NCI-H1048 (cell line): ENCODE data around the gene IMPA2.
"Not testable (repeated sequence)": the region's sequence is repeated elsewhere in the genome, so short reads cannot be mapped to it uniquely, and the experiment has no call there.

Experiments
- DNase-seq: peaks from one replicate; lab custom pipeline; 2025; lab: John Stamatoyannopoulos, UW

IMPA2 gene

DNA sequence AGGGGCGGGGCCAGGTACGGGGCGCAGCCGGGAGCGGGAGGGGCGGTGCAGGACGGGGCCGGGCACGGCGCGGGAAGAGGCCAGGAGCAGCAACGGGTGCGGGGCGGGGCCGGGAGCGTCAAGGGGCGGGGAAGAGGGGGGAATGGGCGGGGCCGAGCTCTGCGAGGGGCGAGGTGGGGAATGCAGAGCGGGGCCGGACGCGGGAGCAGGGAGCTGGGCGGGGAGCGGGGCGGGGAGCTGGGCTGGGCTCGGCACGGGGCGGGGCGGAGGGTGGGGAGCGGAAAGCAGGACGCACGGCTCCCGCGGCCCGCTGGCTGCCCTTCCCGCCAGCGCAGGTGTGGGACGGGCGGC lies at the start of gene IMPA2:
Gene IMPA2, plus strand, starts transcription at position 316 of the 351 bp plus-strand sequence. CDS start 163 bp downstream, outside the sequence.
- peak; percentile 97 for DNase-seq

DNA sequence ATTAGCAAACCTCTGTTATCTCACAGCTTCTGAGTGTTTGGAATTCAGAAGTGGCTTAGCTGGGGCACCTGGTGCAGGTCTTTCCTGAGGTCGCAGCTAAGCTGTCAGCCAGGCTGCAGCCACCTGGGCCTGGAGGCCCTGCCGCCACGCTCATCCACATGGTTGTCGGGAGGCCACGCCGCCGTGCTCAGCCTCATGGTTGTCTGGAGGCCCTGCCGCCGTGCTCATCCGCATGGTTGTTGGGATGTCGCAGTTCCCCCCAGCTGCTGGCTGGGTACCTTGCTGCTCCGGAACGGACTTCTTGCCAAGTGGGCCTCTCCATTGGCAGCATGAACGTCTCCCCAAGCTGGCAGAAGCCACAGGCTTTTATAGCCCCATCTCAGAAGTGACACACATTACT lies 48.9 kb upstream of the IMPA2 start:
- DNase-seq, result no peak

DNA sequence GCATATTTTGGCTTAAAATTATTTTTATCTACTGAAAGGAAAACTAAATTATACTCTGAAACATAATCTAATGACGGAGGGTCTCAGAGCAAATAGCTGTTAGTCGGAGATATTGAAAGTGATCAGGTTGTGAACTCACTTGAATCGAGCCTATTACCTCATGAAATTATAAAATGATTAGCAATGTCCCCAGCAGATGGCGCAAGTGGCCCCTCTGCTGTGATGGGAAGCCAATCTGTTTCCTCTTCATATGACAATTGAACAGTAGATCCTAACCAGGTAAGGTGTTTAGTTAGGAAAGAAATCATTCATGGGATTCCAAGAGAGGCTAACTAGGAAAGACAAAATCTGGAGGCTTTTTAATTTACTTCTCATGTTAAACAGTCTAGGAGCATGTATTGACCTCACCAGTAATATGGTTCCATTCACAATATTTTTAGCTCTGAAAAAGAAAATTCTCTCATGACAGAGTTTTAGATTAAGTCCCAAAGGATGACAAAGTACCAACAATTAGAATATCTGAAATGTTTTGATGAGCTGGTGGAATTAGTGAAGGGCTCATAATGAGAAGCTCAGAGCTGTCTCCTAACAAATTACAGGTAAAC lies 43.3 kb upstream of the IMPA2 start:
- no peak for DNase-seq

DNA sequence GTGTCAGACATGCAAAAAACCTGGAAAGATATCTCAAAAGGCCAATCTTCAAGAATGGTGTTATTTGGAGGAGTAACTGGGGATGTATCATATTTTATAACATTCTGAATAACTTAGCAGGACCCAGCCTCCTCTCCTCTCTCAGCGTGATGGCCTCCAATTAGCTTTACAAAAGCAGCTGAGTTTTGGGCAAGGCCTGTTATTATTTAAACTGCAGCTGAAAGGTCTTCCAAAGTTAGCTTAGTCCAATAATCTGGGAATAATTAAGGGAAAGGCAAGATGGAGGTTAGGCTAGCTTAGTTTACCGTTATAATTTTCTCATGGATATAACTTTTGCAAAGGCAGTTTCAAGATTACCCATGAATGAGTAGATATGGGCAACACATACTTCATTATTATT lies 40.4 kb upstream of the IMPA2 start:
- DNase-seq, result no peak

DNA sequence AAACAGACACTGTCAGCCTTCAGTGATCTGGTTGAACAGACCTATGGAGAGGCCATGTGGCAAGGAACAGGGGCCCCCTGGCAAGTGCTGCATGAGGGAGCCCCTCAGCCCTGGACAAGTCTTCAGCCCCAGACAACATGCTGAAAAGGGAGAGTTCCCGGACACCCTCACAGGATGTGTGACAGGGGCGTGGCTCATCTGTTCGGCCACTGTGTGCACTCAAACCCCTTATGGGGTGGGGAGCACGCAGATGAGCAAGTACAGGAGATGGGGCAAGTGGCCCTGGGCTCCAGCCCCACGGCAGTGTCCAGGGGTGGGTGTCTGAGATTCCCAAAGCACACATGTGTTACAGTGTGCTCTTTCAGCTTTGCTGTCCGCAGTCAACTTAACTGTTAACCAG lies 37.8 kb upstream of the IMPA2 start:
- DNase-seq, result no peak

DNA sequence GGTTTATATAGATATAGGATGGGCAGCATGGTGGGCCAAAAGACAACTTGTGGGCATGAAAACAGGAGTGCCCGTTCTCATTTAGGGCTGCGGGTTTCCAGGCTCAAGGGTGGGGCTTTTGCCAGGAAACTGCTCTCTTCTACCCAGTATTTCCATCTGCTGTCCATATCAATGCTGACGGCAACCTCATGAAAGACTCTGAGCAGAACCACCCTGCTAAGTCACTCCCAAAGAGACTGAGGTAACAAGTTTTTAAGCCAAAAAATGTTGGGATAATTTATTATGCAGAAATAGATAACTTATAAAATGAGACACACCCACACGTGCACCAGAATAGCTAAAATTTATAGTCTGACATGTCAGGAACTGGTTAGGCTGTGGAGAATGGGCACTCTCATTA lies 37.1 kb upstream of the IMPA2 start:
- DNase-seq, result no peak

DNA sequence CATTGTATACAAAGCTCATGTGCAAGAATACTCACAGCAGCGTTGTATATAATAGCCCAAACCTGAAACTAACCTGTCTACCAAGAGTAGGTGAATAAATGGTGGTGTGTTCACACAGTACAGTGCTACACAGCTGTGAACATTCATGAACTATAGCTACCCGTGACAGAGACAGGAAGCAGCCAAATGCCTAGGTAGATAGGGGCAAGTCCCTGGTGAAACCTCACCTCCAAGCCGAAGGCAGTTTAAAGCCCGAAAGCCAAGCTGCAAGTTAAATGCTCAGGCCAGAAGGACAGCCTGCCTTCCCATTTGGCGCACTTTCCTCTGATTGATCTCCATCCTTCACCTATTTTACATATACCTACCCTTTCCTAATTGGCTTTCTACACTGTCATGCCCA lies 36.5 kb upstream of the IMPA2 start:
- no peak for DNase-seq

DNA sequence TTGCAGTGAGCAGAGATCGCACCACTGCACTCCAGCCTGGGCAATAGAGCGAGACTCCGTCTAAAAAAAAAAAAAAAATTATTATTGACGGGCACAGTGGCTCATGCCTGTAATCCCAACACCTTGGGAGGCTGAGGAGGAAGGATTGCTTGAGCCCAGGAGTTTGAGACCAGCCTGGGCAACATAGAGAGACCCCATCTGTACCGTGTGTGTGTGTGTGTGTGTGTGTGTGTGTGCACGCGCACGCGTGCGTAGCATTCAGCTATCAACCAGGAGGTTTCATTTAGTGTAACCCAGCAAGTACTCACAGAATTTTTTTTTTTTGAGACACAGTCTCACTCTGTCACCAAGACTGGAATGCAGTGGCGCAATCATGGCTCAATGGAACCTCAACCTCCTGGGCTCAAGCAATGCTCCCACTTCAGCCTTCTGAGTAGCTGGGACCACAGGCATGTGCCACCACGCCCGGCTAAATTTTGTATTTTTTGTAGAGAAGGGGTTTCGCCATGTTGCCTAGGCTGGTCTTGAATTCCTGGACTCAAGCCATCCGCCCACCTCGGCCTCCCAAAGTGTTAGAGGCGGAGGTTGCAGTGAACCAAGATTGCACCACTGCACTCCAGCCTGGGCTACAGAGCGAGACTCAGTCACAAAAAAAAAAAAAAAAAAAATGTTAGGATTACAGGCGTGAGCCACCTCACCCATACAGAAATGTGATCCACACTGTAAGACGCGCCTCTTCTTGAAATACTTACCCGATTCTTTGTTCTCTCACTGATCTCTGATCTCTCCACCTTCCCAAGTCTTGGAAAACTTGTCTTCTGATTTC lies 35.3 kb upstream of the IMPA2 start:
- DNase-seq, result not testable (repeated sequence)

DNA sequence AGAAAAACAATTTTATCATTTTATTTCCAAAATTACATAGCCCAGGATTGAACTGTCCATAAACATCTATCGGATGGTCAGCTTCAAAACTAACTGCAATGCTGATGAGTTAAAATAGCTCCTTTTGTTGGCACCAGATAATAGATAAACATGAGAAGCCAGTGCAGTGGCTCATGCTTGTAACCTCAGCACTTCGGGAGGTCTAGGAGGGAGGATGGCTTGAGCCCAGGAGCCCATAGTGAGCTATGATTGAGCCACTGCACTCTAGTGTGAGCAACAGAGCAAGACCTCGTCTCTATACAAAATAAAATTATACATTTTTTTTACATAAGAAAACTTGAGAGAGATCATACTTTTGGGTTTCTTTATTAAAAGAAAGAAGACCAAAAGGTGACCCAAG lies 34.6 kb upstream of the IMPA2 start:
- DNase-seq, result no peak

DNA sequence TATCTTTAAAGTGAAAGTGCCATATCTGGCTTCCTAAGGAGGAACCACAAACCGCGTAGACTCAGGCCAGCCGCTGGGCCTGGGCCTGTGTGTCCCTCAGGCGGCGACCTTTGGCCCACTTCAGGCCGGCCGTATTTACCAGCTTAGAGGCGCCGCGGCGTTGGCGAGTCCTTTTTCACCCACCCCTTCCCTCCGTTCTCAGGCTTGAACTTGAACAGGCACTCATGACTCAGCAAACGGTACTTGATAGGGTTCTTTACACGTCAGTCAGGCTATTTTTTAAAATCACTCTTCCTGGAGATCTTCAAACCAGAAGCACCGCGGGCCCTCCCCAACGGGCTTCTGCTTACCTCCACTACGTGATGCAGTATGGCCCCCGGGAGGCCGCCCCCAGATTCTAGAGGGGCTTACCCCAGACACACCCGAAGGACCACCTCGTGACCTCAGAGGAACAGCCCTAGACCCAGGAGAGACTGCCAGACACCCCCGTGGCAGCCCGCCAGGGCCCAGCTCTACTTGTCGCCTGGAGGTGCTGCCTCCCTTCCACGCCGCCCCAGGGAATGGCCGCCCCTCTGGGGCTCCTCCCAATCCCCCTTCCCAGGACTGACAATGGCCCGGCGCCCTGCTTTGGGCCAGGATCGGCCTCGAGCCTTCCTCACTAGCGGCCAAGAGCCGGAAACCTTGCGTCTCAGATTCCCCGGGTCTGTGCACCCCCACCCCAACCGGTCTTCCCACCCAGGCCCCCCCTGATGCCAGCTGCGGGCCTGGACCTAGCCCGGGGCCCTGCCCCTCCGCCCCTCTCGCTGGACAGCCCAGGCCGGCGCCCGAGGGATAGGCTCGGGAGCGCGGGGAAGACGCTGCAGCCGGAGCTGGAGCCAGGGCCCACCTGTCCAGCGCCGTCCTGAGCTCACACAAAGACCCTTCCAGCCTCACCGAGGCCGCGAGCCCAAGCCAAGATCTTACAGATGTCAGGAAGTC lies 33.8 kb upstream of the IMPA2 start:
- no peak for DNase-seq

DNA sequence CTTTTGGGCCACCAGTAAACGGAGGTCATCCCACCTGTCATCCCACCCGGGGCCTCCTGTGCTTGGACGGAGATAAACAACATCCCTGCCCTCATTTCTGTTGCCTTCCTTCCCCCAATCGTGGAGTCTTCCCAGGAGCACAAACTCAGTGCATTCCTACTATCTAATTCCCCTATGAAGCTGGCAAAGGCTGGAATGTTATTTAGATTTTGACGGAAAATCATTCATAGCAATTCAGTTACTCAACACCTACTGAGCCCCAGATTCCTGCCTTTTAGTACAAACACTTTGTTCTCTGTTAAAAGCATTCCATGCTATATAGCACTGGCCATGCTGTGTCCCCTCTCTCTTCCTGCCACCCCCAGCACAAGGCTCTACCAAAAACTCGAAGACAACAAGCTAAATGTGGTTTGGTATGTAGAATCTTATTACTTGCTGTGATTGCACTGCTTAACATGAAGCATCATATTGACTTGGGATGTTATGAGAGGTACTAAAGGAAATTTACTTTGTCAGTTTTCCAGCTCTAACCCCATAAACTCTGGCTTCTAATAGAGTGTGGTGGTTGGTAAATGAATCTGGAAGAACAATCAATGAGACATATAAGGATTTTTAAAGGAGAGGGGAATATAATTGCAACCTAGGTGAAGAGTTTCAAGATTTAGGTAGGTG lies 32.3 kb upstream of the IMPA2 start:
- DNase-seq, result no peak

DNA sequence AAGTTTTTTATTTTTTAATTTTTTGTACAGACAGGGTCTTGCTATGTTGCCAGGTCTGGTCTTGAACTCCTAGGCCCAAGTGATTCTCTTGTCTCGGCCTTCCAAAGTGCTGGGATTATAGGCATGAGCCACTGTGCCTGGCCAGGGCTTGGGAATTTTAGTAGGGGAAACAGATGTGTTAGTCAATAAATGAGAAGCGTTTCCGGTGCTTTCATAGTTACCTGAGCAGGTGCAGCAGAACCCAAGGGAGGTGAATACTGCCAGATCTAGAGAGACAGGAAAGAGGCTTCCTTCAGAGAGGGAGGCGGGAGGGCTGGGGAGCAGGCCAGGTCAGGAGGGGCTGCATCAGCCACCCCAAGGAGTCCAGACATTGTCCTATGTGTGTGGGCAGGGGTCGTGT lies 30.5 kb upstream of the IMPA2 start:
- no peak for DNase-seq

DNA sequence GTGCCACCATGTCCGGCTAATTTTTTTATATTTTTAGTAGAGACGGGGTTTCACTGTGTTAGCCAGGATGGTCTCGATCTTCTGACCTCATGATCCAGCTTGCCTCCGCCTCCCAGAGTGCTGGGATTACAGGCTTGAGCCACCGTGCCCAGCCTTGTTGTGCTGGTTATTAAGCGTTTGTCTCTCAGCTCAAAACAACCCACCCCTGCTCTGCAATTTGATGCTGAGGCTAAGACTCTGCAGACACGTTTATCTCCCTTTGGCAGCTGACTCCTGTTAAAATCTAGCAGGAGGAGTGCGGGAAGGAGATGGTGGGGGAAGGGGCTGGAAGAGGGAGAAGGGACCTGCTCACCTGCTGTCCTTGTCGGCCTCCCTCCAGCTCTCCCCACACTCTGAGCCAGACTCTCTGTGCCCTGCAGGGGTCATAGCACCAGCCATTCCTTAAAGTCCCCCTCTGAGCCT lies 29.9 kb upstream of the IMPA2 start:
- DNase-seq, result no peak

DNA sequence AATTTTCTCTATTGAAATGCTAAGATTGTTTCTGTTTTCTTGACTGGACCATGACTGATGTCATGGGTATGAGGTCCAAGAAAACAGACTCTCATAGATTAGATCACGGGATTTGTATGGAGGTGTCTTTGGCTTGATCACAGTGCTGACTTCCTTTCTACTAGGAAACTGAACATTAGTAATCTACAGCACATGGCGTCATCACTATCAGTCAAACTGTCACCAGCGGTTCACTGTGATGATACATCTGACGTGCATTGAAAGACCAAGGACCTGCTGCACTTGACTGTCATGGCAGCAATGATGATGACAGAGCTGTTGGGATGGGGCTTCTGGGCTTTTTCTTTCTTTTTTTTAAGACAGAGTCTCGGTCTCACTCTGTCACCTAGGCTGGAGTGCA lies 28.2 kb upstream of the IMPA2 start:
- no peak for DNase-seq

DNA sequence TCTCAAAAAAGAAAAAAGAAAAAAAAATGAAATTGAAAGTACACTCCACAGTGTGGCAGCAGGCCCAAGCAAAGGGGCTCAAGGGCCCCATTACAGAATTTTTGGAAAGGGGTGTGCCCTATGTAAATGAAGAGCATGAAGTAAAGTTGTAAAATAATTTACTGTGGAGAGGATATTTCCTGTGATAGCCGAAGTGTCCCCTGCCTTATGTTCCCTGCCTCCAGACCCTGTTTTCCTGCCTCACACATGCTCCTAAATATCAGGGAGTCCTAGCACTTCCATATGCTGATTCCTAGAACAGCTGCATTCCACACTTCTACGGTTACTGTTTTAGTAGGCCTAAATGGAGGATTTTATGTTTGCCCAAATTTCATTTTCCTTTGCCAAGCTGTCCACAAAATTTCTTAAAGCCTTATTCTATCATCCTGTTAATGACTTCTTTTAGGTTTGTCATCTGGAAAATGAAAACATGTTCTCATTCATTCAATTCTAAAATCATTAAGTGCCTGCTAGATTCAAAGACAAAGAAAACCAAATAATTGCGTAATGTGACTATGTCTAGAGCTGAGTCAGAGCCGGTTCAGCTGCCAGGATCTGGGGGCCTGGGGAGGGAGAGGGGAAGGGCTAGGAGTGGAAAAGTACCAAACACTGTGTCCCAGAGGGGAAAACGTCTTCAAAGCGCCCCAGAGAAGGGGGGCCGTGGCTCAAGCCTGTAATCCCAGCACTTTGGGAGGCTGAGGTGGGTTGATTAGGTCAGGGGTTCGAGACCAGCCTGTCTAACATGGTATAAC lies 25.9 kb upstream of the IMPA2 start:
- no peak for DNase-seq

DNA sequence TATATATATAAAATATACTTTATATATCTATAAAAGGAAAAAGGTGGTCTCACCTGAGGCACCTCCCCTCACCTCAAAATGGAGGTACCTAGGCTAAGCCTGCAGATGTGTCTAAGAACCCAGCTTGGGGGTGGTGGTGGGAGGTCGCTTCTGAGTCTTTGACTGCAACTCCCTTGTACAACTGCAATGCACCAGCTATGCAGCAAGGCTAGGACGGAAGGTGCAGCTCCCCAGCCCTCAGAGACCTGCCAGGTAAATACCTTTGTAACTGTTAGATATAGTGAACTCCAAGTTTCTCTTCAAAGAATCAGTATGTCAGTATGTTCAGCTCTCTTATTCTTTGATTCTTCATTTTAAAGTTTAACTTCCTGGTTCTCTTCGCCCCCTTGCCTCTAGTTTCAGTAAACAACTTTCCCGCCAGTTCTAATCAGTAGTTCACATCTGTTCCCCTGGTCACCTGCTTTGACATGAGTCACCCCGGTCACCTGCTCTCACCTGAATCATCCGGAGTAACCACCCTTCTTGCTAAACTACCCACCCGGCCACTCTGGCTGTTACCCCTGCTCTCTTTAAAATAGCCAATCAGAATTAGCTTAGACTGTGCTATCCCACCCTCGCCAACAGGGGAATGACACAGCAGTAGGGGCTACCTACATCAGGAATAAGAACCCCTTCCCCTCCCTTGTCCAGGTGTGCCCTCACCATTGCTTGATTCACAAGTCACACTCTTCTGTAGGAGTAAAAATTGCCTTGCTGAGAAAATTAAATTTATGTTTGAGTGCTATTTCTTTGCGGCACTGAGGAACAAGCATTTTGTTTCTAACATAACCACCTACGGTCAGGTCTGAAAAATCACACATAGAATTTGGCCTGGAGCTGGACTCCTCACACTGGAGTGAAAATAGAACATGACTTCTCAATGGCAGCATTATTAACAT lies 24.7 kb upstream of the IMPA2 start:
- no peak for DNase-seq

DNA sequence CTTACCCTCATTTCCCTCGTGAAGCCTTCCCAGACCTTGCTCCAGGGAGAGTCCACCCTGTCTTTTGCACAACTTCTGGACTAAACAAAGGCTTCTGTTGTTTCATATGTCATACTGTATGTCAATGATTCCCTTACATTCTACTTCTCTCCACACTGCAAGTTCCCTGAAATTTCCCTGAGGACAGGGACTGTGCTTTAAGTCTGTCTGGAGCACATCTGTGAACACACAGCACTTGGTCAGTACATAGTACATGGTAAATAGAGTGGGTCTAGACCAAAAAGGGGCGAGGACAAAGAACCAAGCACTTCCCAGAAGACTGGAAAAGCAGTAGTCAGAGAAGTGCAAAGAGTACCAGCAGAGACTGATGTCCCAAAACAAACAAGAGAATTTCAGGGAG lies 23.7 kb upstream of the IMPA2 start:
- no peak for DNase-seq

DNA sequence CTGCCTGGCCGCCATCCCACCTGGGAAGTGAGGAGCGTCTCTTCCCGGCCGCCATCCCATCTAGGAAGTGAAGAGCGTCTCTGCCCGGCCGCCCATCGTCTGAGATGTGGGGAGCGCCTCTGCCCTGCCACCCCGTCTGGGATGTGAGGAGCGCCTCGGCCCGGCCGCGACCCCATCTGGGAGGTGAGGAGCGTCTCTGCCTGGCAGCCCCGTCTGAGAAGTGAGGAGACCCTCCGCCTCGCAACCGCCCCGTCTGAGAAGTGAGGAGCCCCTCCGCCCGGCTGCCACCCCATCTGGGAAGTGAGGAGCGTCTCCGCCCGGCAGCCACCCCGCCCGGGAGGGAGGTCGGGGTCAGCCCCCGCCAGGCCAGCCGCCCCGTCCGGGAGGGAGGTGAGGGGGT lies 21.7 kb upstream of the IMPA2 start:
- not testable (repeated sequence) for DNase-seq

DNA sequence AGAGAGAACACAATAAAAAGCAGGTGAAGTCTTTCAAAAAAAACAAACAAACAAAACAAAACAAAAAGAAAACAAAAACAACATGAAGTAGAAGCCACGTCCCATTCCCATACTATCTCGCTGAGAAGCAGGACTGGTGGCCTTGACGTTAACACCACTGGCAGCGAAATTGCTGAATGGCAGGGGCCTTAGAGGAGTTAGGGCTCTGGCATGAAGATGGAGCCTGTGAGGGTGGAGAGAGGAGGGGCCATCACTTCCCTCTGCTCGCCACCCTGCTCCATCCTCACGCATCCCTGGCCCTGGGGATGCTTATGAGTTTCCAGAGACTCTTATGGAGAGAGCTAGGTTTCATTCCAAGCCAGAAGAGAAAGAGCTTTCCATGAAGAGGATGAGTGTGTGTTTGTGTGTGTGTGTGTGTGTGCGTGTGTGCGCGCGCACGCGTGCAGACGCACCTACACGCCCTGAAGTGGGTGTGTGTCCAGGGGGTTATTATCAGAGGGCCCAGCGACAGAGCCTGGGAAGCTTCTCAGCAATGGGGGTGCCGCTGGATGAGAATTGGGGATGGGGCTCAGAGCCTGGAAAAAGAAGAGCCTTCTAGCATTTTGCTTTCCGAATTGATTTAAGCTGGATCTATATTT lies 20.4 kb upstream of the IMPA2 start:
- no peak for DNase-seq

DNA sequence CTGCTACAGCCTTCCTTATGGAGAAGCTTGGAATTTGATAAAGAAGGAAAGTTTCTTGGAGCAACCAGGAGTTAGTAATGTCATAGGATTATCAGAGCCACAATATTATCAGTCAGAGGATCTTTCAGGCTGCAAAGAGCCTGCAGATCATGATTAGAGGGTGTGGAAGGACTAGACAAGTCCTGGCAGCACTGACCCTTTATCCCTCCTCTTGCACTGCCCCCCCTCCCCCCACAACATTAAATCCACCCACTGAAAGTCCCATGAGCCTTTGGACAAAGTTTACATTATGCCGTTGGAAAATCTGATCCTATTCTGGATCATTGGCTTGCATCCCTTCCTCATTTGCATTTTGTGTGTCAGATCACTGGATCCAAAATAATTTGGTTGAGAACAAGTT lies 18.7 kb upstream of the IMPA2 start:
- DNase-seq, result no peak
